ENCODE results near the gene NAPSA.
A peak's percentile ranks its signal among the peaks of the same experiment; 100 is the strongest.
"Not testable (repeated sequence)": the region's sequence is repeated elsewhere in the genome, so short reads cannot be mapped to it uniquely, and the experiment has no call there.

The NAPSA gene

DNA sequence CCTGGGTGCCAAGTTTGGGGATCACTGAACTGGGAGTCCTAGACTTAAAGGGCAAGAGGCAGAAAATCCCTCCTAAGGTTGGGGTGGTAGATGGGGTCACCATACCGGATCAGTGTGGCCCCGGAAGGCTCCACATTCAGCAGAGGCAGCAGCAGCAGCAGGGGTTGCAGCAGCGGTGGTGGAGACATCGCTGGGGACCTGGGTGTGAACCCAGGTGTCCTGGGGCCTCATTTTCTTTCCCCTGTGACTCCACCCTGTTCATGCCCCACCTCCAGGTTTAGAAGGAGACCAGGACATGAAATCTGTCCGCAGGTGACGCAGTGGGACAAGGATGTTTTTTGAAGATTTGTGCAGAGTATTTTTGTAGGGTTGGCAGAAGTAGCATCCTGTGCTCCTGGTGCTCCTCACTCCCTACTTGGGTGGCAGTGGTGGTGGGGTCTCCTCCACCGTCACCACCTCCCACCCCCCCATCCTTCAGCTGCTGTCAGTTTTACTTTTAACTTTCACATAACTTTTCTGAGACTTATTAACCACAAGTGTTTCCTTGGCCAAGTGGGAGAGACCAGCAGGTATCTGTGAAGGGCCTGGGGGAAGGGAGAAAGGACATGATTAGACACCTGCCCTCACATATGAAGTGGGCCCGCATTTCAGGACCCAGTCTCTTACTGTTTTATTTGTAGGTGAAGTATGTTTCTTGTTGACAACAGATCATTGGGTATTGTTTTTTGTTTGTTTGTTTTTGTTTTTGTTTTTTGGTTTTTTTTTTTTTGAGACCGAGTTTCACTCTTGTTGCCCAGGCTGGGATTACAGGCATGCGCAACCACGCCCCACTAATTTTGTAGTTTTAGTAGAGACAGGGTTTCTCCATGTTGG lies at the start of gene NAPSA:
NAPSA (minus strand) TSS at position 206 of the 873 bp plus-strand sequence; CDS start at position 188, 18 bp downstream.
- DNase-seq = no peak

DNA sequence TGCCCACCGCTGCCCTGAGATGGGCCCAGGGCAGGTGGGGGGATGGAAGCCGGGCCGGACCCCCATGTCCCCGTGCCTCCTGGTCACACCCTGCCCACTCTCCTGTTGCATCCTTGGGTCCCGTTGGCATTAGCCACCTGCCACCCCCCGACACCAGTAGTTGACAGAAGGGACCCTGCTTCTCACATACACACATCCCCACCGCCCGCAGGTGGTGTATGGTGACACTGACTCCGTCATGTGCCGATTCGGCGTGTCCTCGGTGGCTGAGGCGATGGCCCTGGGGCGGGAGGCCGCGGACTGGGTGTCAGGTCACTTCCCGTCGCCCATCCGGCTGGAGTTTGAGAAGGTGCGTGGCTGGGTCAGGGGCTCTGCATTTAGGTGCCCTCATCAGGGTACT lies 48.1 kb upstream of the NAPSA start:
- DNase-seq = no peak

DNA sequence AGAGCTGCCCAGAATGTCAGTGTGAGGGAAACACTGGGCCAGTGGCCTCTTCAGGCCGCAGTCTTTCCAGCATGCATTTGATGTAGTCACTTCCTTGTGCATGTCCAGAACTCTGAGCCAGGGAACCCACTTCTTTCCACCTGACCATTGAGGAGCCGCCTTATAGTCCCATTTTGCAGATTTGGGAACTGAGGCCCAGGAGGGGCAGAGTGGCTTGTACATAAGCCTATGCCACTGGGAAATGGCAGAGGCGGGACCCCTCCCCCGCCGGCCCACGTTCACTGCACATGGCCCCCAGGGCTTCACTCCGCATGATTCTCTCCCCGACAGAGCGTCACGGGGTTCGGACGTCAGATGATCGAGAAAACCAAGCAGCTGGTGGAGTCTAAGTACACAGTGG lies 47.7 kb upstream of the NAPSA start:
- DNase-seq = no peak

DNA sequence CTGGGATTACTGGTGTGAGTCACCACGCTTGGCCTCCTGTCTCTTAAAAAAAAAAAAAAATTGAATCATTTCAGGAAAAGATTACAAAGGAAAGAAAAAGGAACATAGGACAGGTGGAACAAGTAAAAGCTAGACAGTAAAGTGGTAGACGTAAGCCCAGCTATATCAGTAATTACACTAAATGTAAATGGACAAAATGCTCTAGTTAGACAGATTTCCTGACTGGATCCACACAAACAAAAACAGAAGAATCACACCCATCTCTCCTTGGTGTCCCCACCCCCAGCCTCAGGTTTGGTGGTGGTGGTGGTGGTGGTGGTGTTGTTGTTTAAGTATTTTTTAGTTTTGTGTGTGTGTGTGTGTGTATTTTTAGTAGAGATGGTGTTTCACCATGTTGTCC lies 47.0 kb upstream of the NAPSA start:
- no peak for DNase-seq

DNA sequence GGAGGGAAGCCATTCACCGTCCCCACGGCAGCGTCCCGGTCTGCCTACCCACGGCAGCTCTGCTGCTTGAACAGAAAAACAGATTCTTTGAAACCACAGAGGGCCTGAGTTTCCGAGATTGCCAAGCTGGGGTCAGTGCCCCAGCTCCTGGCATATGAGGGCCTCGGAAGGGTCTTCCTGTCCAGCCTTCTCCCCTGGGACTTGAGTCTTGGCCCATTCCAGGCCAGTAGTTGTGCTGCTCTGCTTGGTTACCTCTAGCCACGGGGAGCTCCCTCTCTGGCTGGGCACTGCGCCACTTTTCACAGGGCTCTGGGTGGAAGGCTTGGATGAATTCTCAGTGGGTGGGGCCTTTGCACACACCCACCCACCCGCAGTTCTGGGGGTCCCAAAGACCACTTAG lies 44.7 kb upstream of the NAPSA start:
- DNase-seq = no peak

DNA sequence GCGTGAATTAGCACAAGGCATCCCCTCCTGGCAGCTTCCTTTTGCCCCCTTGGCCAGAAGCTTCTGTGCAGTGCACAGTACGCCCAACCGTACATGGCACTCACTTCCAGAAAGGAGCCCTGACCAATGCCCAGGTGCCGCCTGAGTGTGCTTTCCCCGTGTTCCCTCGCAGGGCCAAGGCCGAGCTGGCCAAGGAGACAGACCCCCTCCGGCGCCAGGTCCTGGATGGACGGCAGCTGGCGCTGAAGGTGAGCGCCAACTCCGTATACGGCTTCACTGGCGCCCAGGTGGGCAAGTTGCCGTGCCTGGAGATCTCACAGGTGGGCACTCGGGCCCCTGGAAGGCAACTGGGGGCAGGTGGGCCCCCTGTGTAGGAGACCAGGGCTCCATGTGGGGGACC lies 43.9 kb upstream of the NAPSA start:
- DNase-seq = no peak

DNA sequence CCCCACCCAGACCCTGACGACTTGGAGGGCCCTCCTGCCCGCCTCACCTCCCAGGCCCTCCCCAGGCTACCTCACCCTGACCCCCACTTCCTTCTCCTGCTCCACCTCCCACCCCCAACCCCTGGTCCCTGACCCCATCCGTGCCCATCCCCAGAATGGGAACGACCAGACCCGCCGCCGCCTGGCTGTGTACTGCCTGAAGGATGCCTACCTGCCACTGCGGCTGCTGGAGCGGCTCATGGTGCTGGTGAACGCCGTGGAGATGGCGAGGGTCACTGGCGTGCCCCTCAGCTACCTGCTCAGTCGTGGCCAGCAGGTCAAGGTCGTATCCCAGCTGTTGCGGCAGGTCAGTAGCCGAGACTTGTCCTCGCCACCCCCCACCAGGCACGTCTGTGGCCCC lies 41.4 kb upstream of the NAPSA start:
- no peak for DNase-seq

DNA sequence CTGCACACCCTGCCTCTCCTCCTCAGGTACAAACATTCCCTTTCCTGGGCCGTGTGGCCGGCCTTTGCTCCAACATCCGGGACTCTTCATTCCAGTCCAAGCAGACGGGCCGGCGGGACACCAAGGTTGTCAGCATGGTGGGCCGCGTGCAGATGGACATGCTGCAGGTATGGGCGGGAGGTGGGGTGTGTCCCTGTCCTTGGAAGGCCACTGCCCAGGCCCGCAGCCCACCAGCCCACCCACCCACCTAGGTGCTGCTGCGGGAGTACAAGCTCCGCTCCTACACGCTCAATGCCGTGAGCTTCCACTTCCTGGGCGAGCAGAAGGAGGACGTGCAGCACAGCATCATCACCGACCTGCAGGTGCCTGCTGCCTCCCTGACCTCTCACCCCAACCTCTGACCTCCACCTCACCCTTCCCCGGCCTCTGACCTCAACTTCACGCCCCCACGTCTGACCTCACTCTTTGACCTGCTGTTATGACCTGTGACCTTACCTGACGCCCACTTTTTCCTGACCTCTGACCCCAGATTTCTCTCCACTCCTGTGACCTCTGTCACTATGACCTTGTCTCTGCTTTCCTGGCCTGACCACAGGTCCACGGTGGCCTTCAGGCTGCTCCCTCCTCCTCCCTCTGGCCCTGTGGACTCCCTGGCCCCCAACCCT lies 40.8 kb upstream of the NAPSA start:
- no peak for DNase-seq

DNA sequence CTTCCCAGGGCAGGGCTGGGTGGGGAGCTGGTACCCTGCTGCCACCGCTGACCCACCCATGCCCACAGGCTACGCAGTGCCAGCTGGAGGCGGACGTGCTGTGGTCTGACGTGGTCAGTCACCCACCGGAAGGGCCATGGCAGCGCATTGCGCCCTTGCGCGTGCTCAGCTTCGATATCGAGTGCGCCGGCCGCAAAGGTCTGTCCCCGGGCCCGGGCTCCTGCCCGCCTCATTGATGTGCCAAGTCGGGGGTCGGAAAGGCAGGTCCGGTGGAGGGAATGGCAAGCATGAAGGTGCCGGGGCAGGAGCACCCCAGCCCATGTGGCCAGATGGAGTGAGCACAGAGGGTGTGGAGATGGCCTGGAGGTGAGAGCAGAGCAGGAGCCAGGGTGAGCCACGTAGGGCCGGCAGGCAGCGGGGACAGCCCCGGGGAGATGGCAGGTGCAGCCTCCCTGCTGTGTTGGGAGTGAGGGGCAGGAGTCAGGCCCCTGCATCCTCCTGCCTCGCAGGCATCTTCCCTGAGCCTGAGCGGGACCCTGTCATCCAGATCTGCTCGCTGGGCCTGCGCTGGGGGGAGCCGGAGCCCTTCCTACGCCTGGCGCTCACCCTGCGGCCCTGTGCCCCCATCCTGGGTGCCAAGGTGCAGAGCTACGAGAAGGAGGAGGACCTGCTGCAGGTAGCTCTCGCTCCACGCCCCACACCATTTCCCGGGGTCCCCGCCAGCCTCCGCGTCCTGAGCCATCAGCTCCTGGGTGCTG lies 37.3 kb upstream of the NAPSA start:
- DNase-seq = no peak

DNA sequence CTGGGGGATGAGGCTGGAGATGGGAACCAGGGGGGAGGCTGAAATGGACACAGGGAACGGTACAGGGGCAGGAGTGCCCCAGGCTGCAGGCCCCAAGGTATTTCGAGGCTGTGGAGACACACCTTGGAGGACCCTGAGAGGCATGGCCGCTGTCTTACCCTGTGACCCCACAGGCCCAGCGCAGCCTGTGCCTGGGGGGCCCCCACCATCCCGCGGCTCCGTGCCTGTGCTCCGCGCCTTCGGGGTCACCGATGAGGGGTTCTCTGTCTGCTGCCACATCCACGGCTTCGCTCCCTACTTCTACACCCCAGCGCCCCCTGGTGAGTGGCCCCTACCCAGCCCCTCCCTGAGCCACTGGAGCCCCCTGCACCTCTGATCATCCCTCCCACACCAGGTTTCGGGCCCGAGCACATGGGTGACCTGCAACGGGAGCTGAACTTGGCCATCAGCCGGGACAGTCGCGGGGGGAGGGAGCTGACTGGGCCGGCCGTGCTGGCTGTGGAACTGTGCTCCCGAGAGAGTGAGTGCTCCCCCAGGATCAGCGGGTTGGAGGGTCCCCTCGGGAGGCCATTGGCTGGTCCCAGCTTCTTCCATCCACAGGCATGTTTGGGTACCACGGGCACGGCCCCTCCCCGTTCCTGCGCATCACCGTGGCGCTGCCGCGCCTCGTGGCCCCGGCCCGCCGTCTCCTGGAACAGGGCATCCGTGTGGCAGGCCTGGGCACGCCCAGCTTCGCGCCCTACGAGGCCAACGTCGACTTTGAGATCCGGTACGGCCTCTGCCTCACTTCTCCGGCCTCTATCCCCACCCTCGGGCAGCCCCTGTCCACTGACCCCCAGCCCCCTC lies 36.4 kb upstream of the NAPSA start:
- no peak for DNase-seq

DNA sequence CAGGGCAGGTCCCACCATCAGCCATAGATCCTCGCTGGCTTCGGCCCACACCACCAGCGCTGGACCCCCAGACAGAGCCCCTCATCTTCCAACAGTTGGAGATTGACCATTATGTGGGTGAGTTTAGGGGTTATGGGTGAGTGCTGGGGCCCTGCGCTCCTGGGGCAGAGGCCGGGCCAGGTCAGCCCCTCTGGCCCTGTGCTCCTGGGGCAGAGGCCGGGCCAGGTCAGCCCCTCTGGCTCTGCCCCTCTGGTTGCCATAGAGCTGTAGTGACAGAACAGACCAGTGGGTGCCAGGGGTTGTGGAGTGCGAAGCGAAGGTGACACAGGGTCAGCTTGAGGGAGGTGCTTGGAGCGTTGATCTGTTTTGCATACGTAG lies 33.9 kb upstream of the NAPSA start:
- no peak for DNase-seq

DNA sequence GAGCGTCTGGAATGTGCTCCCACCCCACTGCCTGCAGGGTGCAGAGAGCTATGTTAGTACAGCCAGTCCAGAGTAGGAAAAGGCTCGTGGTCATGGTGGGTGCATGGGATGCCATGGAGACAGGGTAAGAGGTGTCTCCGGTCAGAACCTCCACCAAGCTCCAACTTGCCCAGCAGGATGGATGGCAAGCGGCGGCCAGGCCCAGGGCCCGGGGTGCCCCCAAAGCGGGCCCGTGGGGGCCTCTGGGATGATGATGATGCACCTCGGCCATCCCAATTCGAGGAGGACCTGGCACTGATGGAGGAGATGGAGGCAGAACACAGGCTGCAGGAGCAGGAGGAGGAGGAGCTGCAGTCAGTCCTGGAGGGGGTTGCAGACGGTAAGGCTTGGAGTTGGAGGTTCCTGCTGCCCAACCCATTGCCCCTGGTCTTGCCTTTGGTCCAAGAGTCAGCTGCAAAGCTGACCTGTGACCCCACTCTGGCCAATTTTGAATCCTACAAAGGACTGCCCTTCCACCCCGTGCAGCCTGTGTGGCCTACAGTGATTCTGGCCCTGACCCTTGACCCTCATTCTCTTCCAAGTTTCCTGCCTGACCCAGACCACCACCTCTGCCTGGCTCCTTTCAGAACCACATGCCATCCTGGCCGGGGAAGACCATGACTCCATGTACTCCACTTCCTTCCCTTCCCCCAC lies 33.4 kb upstream of the NAPSA start:
- DNase-seq = no peak

DNA sequence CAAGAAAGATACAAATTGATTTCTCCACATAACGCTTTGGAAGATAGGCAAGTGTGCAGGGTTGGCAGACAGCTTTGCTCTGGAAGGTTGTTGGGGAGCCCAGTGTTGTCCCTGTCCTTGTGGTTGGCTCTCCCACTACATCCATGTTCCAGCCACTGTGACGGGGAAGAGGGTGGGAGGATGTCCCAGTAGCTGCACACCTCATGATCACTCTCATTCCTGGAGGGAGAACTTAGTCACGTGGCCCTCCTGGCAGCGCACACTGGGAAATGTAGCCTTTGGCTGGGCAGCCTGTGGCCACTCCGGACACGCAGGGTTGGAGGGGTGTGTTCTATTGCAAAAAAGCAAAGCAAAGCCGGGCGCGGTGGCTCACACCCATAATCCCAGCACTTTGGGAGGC lies 28.6 kb upstream of the NAPSA start:
- no peak for DNase-seq

DNA sequence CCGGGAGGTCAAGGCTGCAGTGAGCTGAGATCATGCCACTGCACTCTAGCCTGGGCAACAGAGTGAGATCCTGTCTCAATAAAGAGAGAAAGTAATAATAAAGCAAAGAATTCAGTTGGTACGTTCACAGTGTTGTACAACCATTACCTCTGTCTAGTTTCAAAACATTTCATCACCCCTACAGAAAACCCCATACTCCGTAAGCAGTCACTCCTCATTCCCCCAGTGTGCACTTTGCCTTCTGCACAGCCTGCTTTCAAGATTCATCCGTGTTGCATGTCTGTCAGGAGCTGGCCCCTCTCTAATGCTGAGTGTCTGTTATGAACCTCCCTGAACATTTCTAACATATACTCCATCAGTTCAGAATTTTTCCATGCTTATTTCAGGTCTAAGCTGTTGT lies 28.1 kb upstream of the NAPSA start:
- DNase-seq = no peak

DNA sequence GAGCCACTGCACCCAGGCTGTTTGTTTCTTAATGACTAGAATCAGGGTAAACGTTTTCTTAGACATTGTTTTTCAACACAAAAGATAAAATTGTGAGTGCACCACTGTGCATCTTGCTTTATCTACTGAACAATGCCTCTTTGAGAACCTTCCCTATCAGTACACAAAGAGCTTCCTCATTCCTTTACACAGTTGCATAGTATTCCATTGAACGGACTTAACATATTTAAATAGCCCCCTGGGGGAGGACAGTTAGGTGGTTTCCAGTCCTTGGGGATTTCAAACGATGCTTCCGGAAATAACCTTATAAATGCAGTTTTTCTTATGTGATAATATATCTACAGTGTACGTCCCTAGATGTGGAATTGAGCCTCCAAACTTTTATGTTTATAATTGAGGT lies 27.3 kb upstream of the NAPSA start:
- DNase-seq = no peak

DNA sequence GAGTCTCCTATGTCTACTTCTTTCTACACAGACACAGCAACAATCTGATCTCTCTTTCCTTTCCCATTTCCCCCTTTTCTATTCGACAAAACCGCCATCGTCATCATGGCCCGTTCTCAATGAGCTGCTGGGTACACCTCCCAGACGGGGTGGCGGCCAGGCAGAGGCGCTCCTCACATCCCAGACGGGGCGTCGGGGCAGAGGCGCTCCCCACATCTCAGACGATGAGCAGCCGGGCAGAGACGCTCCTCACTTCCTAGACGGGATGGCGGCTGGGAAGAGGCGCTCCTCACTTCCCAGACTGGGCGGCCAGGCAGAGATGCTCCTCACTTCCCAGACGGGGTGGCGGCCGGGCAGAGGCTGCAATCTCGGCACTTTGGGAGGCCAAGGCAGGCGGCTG lies 25.5 kb upstream of the NAPSA start:
- DNase-seq = not testable (repeated sequence)

DNA sequence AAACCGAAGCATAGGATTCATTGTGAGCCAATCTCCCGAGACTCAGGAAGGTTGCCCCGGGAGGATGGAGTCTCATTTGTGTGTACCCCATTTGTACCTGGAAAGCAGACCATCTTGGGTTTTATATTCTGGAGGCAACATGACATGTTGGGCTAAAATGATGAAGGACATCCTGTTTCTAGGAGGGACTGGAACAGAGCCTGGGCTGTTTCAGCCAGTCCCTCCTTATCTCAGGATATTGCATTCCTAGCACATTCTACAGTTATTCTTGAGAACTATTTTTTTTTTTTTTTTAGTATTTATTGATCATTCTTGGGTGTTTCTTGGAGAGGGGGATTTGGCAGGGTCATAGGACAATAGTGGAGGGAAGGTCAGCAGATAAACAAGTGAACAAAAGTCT lies 24.9 kb upstream of the NAPSA start:
- not testable (repeated sequence) for DNase-seq

DNA sequence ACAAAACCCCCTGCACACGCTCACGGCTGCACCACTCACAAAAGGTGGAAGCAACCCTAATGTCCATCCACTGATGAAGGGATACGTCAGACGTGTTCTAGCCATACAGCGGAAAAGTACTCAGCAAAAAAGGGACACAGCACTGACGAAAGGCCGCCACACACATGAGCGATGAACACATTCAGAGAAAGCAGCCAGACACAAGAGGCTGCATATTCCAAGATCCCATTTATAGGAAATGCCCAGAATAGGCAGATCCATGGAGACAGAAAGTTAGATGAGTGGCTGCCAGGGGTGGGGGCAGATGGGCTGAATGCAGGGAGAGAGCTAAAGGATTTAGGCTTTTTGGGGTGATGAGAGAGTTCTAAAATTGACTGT lies 22.4 kb upstream of the NAPSA start:
- DNase-seq = no peak

DNA sequence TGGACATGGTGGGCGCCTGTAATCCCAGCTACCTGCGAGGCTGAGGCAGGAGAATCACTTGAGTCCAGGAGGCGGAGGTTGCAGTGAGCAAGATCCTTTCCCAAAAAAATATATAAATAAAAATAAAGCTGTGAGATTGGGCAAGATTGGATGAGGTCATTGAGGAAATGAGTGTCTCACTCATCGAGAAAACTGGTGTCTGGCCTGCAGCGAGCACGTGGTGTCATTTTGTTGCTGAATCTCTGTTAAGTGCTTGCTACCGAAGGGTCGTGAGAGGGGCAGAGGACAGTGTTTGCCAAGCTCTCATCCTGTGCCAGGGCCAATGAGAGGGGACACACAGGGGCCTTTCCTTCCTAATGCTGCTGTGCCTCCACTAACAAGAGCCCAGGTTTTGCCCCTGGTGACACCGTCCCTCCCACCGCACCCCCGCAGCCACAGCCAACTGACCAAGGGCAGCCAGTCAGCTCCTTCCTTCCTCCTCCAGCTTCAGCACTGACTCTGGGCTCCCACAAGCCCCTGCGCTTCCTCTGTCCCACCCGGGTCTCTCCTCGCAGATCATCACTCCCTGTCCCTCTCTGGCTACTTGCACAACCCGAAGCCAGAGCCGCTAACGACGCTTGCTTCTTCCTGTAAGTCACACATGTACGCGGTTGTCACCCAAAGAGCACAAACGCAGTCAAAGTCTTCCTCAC lies 21.9 kb upstream of the NAPSA start:
- no peak for DNase-seq

DNA sequence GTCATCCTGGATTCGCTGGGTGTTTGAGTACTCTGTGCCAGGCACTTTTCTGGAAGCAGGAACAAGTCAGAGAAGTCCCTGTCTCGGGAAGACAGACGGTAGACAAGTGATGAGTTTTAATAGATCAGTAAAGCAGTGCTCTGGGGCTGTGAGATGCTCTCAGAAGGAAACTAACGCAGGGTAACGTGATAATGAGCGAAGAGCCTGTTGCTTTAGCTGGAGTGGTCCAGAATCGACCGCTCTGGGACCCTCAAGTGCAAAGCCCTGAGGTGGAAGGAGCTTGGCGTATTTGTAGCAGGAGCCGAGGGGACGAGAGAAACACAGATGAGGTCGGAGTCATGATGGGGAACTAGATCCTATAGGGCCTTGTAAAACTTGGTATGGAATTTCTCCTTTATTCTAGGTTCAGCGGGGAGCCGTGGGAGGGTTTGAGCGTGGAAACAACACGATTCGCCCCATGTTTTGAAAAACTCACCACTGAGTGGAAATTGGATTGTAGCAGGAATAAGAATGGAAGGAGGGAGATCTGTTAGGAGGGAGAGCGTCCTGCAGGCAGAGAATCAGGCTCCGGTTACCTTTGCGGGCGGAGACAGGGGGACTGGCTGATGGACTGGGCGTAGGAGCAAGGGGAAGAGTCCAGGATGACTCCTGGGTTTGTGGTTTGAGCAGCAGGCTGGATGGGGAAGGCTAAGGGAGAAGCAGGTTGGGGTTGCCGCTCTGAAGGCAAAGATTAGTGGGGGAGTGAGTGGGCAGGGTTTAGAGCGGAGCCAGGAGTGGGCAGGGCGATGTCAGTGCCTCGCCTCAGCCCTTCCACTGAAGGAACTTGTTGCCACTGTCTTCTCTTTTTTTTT lies 19.5 kb upstream of the NAPSA start:
- peak; percentile 15 for DNase-seq

Data from amniotic stem cell (primary cell).